ENCODE measurements around the gene ATG10. TPM values are rescaled to one million over a fixed set of nuclear protein-coding genes. Genes with fewer than 3 reads are reported as not detected.
"Not testable (repeated sequence)": the region's sequence is repeated elsewhere in the genome, so short reads cannot be mapped to it uniquely, and the experiment has no call there.

Gene ATG10
- total RNA-seq, 4 donors from 2014 or later = 8.5 to 15.2 (median 11.6) TPM

GRCh38 chr5:81950996-81951395, 20.8 kb upstream of the ATG10 start:
- 8 to 9% methylated on average over 1 of the region's 1 CpG for WGBS, 2 donors
- Histone ChIP-seq H3K27me3 (no peaks in the 10 kb centered on the region), H3K9me3 (no peaks in the 10 kb centered on the region), H3K4me1 (peaks cover 11 to 21% of the 10 kb centered on the region in 2 donors), H3K36me3 (no peaks in the 10 kb centered on the region), H3K4me3 (replicated peaks in 1 of 3) (no peak overlapping the region), H3K27ac (peak overlapping the region; percentile 66 to 81 (median 78))
- peak; percentile 20 to 35 for DNase-seq
- intact Hi-C loops (cut with DNase I) = no loop called here
- TF ChIP-seq CTCF (IDR thresholded peaks at IDR 0.05) (no peak), POLR2A (IDR thresholded peaks at IDR 0.05) (no peak)

- not testable (repeated sequence) for H3K9me3 ChIP-seq
Observed at GRCh38 chr5:81954796-81955195, 17.0 kb upstream of the ATG10 start.

GRCh38 chr5:81958129-81958528, 13.7 kb upstream of the ATG10 start:
- 68 to 80% methylated on average over 2 of the region's 2 CpGs for WGBS, 2 donors

More at GRCh38 chr5:81954796-81955195, 17.0 kb upstream of the ATG10 start:
- DNase-seq; intact Hi-C loops (cut with DNase I); H3K27ac ChIP-seq; H3K36me3 ChIP-seq; H3K4me3 ChIP-seq (replicated peaks in 1 of 3); H3K27me3 ChIP-seq: not testable (repeated sequence)
- H3K4me1 ChIP-seq = peaks cover 11% of the 10 kb centered on the region in 2 donors
- 78 to 82% methylated on average over 8 of the region's 8 CpGs for WGBS, 2 donors

GRCh38 chr5:81961651-81962440, 10.0 kb upstream of the ATG10 start:
- no peaks in the 10 kb centered on the region for H3K4me1 ChIP-seq
- no peak overlapping the region for H3K27ac ChIP-seq
- 93% methylated on average over 9 of the region's 9 CpGs for WGBS, 2 donors
- TF ChIP-seq POLR2A (IDR thresholded peaks at IDR 0.05) (no peak), CTCF (IDR thresholded peaks at IDR 0.05) (no peak)
- no peaks in the 10 kb centered on the region for H3K36me3 ChIP-seq
- DNase-seq = no peak
- intact Hi-C loops (cut with DNase I) = no loop called here
- no peak overlapping the region for H3K4me3 ChIP-seq (replicated peaks in 1 of 3)
- H3K9me3 ChIP-seq = no peaks in the 10 kb centered on the region
- no peaks in the 10 kb centered on the region for H3K27me3 ChIP-seq

More at GRCh38 chr5:81958129-81958528, 13.7 kb upstream of the ATG10 start:
- H3K27me3 ChIP-seq; H3K9me3 ChIP-seq; H3K4me1 ChIP-seq; H3K27ac ChIP-seq; DNase-seq; H3K36me3 ChIP-seq; H3K4me3 ChIP-seq (replicated peaks in 1 of 3); intact Hi-C loops (cut with DNase I): not testable (repeated sequence)

GRCh38 chr5:81963544-81963943, 8.3 kb upstream of the ATG10 start:
- intact Hi-C loops (cut with DNase I) = no loop called here
- H3K9me3 ChIP-seq = no peaks in the 10 kb centered on the region

More at GRCh38 chr5:81963544-81963943, 8.3 kb upstream of the ATG10 start:
- no peaks in the 10 kb centered on the region for H3K4me1 ChIP-seq
- WGBS, 2 donors = 95 to 97% methylated on average over 4 of the region's 4 CpGs
- no peak overlapping the region for H3K4me3 ChIP-seq (replicated peaks in 1 of 3)
- H3K27ac ChIP-seq = no peak overlapping the region
- TF ChIP-seq CTCF (IDR thresholded peaks at IDR 0.05) = no peak
- TF ChIP-seq POLR2A (IDR thresholded peaks at IDR 0.05) = no peak
- H3K27me3 ChIP-seq = no peaks in the 10 kb centered on the region
- no peak for DNase-seq
- H3K36me3 ChIP-seq = no peaks in the 10 kb centered on the region

Measured in thyroid gland (tissue), 4 donors.